Left renal pelvis (tissue), 4 donors: ENCODE measurements around the gene HCAR2. TPM values are rescaled to one million over a fixed set of nuclear protein-coding genes. Genes with fewer than 3 reads are reported as not detected.
"Not testable (repeated sequence)": the region's sequence is repeated elsewhere in the genome, so short reads cannot be mapped to it uniquely, and the experiment has no call there.

Source experiments
- DNase-seq, 4 donors: peaks; one replicate each; pipeline ENCODE4 v3.0.0-alpha.2; 2013; ENCODE audit warnings: low read depth in 4 of 4, low spot score in 3 of 4
- polyA plus RNA-seq, 4 donors: library from polyadenylated mRNA; unstranded; fragments of 120-200 nt; gene quantifications; one replicate each; pipeline ENCODE4 v1.2.1, GENCODE V29; 2013; ENCODE audit not compliant: insufficient read length in 4 of 4

HCAR2 gene
- polyA plus RNA-seq, 4 donors = 0.19 to 0.98 (median 0.49) TPM

DNA sequence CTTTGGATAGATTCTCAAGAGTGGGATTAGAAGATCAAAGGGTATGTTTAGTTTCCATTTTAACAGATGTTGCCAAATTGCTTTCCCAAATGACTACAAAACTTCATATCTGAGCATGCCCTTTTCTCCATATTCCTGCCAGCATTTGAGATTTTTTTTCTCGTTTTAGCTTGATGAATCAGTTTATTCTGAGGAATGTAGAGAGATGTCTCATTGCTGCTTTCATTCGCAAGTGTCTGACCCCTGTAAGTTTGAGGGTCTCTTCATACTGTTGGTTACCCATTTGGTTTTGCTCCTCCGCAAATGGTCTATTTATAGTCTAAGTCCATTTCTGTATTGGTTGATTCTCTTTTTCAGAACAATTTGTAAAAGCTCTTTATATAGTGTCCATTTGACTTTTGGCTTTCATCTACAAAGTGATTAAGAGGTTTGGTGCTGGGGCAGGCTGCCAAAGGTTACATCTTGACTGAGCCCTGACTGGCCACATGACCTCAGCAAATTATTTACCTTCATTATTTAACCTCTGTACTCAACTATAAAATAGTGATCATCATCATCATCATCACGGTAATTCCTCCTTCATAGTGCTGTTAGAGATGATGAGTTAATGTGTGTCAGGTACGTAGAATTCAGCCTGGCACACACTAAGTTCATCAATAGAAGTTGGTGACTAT is 33.6 kb downstream of the HCAR2 start:
- DNase-seq = no peak

DNA sequence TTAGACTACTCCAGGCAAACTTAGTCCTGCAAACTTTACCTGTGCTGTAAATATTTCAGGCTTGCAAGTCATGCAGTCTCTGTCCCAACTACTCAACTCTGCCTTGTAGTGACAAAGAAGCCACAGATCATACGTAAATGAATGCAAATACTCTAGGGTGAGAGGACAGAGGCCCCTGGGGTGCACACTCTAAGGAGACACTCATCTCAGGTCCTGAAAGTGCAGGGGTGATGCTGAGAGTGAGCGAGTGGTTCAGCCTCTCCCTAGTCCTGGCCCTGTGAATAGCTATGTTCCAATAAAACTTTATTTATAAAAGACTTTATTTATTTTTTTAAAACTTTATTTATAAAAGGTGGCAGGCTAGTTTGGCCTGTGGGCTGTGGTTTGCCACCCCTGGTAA is 34.9 kb downstream of the HCAR2 start:
- no peak for DNase-seq

DNA sequence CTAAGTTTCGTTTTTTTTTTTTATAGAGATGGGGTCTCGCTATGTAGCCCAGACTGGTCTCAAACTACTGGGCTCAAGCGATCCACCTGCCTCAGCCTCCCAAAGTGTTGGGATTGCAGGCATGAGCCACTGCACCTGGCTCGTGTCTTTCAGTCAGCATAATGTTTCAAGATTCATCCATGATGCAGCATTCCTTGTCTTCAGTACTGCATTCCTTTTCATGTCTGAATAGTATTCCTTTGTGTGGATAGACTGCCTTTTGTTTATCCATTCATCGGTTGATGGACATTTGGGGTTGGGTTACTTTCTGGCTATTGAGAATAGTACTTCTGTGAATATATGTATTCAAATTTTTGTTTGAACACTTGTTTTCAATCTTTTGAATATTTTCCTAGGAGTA is 37.4 kb downstream of the HCAR2 start:
- no peak for DNase-seq

DNA sequence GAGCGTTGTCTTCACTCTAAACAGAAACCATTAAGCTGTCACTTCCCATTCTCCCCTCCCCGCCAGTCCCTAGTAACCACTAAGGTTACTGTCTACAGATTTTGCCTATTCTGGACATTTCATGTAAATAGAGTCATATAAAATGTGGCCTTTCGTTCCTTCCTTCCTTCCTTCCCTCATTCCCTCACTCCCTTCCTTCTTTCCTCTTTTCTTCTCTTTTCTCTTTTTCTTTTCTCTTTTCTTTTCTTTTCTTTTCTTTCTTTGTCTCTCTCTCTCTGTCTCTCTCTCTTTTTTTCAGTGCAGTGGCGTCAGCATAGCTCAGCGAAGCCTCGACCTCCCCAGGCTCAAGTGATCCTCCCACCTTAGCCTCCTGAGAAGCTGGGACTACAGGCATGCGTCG is 37.8 kb downstream of the HCAR2 start:
- DNase-seq = no peak

DNA sequence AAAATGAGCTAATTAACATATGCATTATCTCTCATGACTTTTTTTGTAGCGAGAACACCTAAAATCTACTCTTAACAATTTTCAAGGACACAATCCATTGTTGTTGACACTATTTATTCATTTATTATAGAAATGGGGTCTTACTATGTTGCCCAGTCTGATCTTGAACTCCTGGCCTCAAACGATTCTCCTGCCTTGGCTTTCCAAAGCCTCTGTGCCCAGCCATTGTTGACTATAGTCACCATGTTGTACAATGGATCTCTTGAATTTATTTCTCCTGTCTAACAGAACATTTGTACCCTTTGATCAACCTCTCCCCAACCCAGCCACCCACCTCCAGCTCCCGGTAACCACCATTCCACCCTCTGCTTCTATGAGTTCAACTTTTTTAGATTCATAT is 41.2 kb downstream of the HCAR2 start:
- DNase-seq = no peak

DNA sequence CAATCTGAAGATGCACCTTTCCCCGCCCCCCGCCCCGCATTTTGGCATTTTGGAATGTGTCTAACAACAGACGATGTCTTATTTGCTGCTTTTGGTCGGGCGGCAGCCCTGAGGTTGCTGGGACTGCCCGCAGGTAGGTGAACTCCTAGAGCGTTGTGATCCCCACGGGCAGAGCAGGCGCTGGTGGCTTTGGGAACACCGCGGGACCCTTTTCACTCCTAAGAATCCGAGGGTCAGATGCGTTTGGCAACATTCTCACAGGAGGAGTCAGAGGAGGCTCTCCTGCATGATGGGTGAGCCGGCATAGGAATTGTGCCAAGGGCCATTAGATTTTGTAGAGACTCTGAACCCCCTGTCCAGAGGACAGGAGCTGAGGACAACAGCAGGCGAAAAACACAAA is 41.9 kb downstream of the HCAR2 start:
- DNase-seq = no peak

DNA sequence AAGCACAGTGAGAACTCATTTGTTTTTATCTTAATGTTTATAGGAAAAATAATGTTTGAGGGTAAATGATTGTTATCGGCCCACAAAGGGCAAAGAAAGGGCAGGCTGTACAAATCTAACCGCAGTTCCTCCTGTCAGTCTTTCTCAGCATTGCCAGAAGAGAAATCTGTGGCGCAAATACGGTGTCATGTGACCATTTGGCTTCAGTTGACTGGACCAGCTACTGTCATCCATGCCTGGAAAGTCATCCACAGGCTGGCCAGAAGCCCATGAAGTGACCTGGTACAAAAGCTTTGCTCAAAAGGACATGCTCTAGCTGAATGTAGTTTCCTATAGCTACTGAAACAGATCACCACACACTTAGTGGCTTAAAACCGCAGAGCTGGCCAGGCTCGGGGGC is 43.6 kb downstream of the HCAR2 start:
- DNase-seq = no peak

DNA sequence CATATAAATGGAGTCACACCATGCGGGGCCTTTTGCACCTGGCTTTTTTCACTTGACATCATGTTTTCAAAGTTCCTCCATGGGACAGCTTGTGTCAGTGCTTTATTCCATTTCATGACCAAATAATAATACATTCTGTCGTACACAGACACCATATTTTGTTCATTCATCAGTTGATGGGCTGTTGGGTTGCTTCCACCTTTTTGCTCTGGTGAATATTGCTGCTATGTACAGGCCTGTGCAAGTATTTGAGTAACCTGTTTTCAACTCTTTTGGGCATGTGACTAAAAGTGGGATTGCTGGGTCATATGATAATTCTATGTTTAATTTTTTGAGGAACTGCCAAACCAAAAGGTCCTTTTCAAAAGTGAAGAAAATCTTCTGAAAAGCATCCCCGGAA is 46.9 kb downstream of the HCAR2 start:
- DNase-seq = no peak

DNA sequence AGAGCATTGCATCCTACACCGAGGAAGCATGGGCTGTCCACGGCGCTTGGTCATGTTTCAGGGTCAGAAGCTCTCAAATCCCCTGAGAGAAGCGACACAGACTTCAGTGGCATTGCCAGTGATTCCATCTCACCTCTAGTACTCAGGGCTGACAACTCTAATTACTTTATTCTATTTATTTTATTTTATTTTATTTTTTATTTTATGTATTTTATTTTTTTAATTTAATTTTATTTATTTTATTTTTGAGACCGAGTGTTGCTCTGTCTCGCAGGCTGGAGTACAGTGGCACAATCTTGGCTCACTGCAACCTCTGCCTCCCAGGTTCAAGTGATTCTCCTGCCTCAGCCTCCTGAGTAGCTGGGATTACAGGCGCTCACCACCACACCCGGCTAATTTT is 49.9 kb downstream of the HCAR2 start:
- not testable (repeated sequence) for DNase-seq

DNA sequence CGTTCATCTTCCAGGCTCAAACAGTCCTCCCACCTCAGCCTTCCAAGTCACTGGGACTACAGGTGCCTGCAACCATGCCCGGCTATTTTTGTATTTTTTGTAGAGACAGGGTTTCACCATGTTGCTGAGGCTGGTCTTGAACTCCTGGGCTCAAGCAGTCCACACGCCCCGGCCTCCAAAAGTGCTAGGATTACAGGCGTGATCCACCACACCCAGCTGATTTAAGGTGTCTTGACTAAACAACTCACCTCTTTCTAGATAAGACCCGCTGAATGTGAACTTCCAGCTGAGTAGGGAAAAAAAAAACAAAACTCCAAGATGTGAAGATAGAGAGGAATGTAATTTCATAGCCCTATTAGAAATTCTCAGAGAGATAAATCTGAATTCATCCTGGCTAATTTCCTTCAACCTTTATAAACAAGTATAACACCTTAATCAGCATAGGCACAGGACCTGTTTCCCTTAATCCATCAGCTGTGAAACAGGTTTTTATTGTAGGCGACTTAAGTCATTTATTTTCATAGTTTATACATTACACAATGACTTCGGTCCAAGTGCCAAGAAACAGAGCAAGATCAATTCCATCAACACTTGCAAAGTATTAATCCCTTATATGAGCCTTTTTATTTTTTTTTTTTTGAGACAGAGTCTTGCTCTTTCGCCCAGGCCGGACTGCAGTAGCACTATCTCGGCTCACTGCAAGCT is 51.5 kb downstream of the HCAR2 start:
- DNase-seq = no peak

Other genes with a start within 250 kb of the HCAR2 start
- gene ZCCHC8, start 202.4 kb downstream of the HCAR2 start, polyA plus RNA-seq = 10 to 100 TPM; 34.1 to 51.8 (median 41.8) TPM
- 100 to 1,000 TPM; 141 to 222 (median 210) TPM for gene RSRC2, start 176.4 kb downstream of the HCAR2 start, polyA plus RNA-seq
- 10 to 100 TPM; 30.8 to 53.9 (median 33.2) TPM for gene KNTC1, start 176.1 kb downstream of the HCAR2 start, polyA plus RNA-seq
- gene HCAR3, start 13.5 kb upstream of the HCAR2 start, polyA plus RNA-seq = under 1 TPM; 0.27 to 0.74 (median 0.39) TPM
- gene HCAR1, start 27.5 kb upstream of the HCAR2 start, polyA plus RNA-seq = 1 to 10 TPM; 2.5 to 7.8 (median 3.1) TPM
- gene DENR, start 49.5 kb upstream of the HCAR2 start, polyA plus RNA-seq = 10 to 100 TPM; 76.4 to 94.5 (median 93.6) TPM
- under 1 TPM; 0.32 to 0.83 (median 0.39) TPM for gene CCDC62, start 71.2 kb upstream of the HCAR2 start, polyA plus RNA-seq
- gene HIP1R, start 132.1 kb upstream of the HCAR2 start, polyA plus RNA-seq = 100 to 1,000 TPM in 1 of 4 donors, 10 to 100 TPM in 3; 15.6 to 103 (median 60.4) TPM
- 10 to 100 TPM; 16.8 to 28.6 (median 23.7) TPM for gene VPS37B, start 192.8 kb upstream of the HCAR2 start, polyA plus RNA-seq